Measurements from ENCODE around the gene ZDHHC11B.
"Not testable (repeated sequence)": the region's sequence is repeated elsewhere in the genome, so short reads cannot be mapped to it uniquely, and the experiment has no call there.

Gene ZDHHC11B

DNA sequence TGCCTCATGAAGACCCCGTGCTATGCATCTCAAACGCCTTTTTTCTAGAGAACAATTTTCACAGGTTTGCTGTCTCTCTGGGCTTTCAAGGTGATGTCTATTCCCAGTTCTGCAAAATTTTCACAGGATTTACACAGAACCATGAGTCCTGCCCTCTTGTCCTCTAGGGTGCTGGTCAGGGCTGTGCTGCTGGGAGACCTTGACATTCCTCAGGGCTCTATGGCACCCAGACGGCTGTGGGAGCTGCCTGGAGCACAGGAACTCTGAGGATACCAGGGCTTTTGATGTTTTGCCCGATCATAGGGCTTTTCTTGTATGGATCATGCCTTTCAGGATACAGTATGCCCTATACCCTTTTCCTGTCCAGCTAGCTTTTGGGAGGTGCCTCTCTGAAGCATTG is 68.9 kb downstream of the ZDHHC11B start:
- DNase-seq (ENCODE audit: low read depth) = not testable (repeated sequence)

DNA sequence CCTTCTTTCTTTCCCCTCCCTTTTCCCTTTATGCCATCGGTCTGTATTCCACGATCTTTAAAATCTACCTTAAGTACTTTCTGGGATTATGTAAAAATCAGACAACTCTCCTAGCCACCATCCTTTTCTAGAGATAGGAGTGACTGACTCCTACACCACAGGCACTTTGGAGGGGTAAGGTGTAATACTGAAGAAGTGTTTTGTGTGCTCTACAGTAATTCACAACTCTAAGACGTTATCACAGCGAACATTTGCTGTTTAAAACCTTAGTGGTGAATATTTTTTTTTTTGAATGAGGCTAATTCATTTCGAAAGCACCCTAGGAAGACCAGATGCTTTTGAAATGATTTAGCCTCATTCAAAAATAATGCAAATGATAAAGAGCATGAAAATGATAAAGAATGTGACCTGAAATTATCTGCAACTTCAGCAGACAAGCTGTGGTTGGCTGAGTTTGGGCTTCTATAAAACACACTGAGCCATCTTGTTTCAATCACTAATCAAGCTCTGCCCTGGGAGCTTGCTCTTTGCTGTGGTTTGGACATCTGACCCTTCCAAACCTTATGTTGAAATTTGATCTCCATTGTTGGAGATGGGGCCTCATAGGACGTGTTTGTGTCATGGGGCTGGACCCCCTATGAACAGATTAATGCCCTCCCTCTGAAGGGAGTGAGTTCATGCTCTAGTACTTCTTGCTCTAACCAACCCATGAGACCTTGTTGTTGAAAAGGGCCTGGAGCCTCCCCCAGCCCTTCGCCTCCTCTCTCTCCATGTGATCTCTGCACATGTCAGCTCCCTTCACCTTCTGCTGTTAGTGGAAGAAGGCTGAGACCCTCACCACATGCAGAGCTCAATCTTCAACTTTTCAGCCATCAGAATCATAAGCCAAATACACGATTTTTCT is 70.1 kb downstream of the ZDHHC11B start:
- DNase-seq (ENCODE audit: low read depth) = not testable (repeated sequence)

- not testable (repeated sequence) for DNase-seq (ENCODE audit: low read depth)
These were observed 70.8 kb downstream of the ZDHHC11B start for GRCh38 chr5:713686-714085.

- not testable (repeated sequence) for DNase-seq (ENCODE audit: low read depth)
These were observed 75.5 kb downstream of the ZDHHC11B start for GRCh38 chr5:708848-709517.

GRCh38 chr5:708374-708773 is 76.2 kb downstream of the ZDHHC11B start:
- not testable (repeated sequence) for DNase-seq (ENCODE audit: low read depth)

- not testable (repeated sequence) for DNase-seq (ENCODE audit: low read depth)
These were observed 78.4 kb downstream of the ZDHHC11B start for GRCh38 chr5:706127-706526.

GRCh38 chr5:696753-697702 is 87.5 kb downstream of the ZDHHC11B start:
- not testable (repeated sequence) for DNase-seq (ENCODE audit: low read depth)

- DNase-seq (ENCODE audit: low read depth) = not testable (repeated sequence)
These were observed 88.3 kb downstream of the ZDHHC11B start for GRCh38 chr5:696191-696590.

- DNase-seq (ENCODE audit: low read depth) = not testable (repeated sequence)
These were observed 89.1 kb downstream of the ZDHHC11B start for GRCh38 chr5:695475-695874.

GRCh38 chr5:694042-694431 is 90.5 kb downstream of the ZDHHC11B start:
- not testable (repeated sequence) for DNase-seq (ENCODE audit: low read depth)

DNA sequence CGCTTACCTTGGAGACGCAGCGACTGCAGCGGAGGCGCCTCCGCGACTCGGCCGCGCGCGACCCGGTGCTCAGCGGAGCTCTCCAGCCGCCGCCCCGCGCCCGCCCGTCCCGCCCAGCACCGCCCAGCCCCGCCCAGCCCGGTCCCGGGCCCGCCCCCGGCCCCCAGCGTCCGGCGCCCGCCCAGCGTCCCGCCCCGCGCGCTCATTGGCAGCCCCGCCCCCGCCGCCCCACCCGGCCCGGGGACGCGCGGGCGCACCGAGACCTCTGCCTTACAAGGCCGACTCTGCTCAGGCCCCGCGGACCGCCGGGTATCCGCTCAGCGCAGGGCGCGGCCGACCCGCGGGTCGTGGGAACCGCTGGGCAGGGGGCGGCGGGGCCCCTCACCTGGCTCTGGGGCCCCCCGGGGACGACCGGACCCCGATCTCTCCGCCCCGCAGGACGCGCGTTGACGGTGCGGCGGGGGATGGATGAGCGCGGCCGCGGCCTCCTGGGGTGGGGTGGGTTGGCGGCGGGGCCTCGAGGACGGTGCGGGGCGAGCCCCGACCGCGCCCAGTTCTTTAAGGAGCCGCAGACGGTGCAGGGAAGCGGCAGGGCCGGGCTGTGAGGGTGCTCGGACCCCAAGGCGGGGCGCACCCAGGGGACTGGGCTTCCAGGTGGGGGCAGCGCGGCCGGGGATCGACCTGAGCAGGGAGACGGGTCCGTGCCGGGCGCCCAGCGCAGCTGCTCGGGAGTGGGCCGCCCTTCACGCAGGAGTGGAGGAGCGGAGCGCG is 91.1 kb downstream of the ZDHHC11B start, which contains the start of gene TPPP:
TPPP (minus strand) TSS at position 82 of the 771 bp plus-strand sequence. CDS start 15,292 bp downstream, outside the sequence.
- DNase-seq (ENCODE audit: low read depth) = peak; percentile 77

DNA sequence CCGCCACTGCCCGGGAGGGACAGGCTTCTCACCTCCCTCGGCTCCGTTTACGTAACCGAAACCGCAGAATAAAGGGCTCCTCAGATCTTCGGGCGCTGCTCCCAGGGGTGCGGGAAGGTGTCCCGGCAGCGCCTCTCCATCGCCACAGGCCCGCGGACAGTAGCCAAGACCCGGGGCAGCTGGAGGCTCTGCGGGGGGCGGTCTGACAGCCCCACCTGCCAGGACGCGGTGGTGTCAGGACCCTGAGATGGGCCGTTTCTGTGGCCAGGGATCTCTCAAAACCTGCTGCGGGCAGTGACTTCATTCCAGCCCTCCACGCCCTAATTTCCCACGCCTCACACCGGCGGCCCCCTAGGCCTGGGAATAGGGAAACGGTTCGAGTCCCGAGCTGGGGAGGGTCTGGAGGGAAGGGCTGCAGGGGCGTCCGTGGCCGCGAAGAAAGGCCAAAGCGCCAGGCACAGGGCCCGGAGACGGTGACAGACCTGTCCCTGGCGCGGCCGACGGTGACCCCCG is 91.9 kb downstream of the ZDHHC11B start:
- DNase-seq (ENCODE audit: low read depth) = not testable (repeated sequence)

GRCh38 chr5:691817-692528 is 92.6 kb downstream of the ZDHHC11B start:
- DNase-seq (ENCODE audit: low read depth) = no peak

DNA sequence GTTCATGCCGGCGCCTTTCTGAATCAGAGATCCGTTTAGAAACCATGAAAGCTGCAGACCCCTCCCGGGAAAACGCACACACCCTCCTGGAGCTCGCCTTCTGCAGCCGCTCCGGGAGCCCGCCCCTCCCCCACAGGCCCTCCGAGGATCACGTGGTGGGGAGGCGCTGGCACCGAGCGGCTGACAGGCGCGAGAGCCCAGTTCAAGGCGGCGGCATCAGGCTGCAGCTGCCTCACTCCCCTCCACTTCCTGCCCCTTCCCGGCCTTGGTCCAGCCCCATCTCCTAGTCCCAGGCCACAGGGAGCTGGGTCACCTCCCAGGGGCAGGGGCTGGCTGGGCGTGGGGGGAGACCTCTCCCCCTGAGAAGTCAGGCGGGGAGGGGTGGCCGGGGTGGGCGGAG is 93.5 kb downstream of the ZDHHC11B start:
- not testable (repeated sequence) for DNase-seq (ENCODE audit: low read depth)

- not testable (repeated sequence) for DNase-seq (ENCODE audit: low read depth)
These were observed 94.2 kb downstream of the ZDHHC11B start for GRCh38 chr5:690293-690692.

GRCh38 chr5:688348-689010 is 96.0 kb downstream of the ZDHHC11B start:
- DNase-seq (ENCODE audit: low read depth) = not testable (repeated sequence)

DNA sequence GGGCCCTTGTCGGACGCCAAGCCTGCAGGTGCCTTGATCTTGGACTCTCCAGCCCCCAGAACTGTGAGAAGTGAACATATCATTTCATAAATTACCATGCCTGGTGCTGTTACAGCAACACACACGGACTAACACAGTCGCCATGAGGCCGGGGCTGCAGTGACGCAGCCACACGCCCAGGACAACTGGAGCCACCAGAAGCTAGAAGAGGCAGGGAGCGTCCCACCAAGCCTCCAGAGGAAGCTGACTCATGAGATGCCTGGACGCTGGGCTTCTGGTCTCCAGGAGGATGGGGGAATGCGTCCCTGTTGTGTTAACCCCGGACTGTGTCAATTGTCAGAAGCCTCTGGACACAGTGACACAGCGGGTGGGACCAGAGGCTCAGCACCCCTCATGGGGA is 97.6 kb downstream of the ZDHHC11B start:
- DNase-seq (ENCODE audit: low read depth) = not testable (repeated sequence)

DNA sequence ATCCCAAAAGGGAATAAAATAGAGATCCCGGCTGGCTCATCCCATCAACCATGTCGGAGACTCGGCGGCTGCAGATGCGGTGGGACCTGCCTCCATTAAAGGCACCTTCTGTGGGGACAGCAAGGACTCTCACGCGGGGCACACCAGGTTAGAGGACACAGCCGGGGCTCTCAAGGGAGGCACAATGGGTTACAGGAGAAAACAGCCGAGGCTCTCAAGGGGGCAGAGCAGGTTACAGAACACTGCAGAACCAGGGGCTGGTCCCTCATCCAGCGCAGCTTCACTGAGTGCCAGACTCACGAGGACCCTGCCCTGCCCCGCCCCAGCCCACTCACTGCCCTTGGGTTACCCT is 98.4 kb downstream of the ZDHHC11B start:
- DNase-seq (ENCODE audit: low read depth) = not testable (repeated sequence)

Measured in activated T-cell treated with anti-CD3 and anti-CD28 coated beads for 24 hours (primary cell).